GM12872 (cell line): ENCODE results near the gene PLEKHM2.

ENCODE experiments used
- CTCF ChIP-seq: IDR thresholded peaks from 3 replicates; pipeline ENCODE4 v1.5.1; 2011; ENCODE audit warnings: low read depth, mild to moderate bottlenecking, low read length, moderate library complexity; ENCODE audit not compliant: insufficient read depth

The PLEKHM2 gene

GRCh38 chr1:15667362-15667761 lies 16.8 kb upstream of the PLEKHM2 start:
- TF ChIP-seq CTCF: no peak

- TF ChIP-seq CTCF: no peak
Observed at GRCh38 chr1:15668089-15668754, 15.9 kb upstream of the PLEKHM2 start.

GRCh38 chr1:15669074-15669473 lies 15.0 kb upstream of the PLEKHM2 start:
- TF ChIP-seq CTCF: no peak

GRCh38 chr1:15669864-15670263 lies 14.3 kb upstream of the PLEKHM2 start:
- no peak for TF ChIP-seq CTCF

GRCh38 chr1:15671430-15671829 lies 12.7 kb upstream of the PLEKHM2 start:
- no peak for TF ChIP-seq CTCF

- TF ChIP-seq CTCF: no peak
Observed at GRCh38 chr1:15674386-15675159, 9.5 kb upstream of the PLEKHM2 start.

GRCh38 chr1:15676010-15676409 lies 8.1 kb upstream of the PLEKHM2 start:
- no peak for TF ChIP-seq CTCF
